Measurements from ENCODE around the gene UMPS. TPM values are rescaled to one million over a fixed set of nuclear protein-coding genes. Genes with fewer than 3 reads are reported as not detected.
"Not testable (repeated sequence)": the region's sequence is repeated elsewhere in the genome, so short reads cannot be mapped to it uniquely, and the experiment has no call there.

UMPS gene
- total and polyA plus RNA-seq, 2 donors (not counting 1 experiment from before 2014, with no cell fraction given), result 6.6 to 21.4 TPM

- Mint-ChIP-seq H3K9me3 (ENCODE audit: insufficient read depth) (no peaks in the 10 kb centered on the region), H3K4me1 (no peaks in the 10 kb centered on the region), H3K27me3 (peaks cover 12% of the 10 kb centered on the region), H3K27ac (no peak overlapping the region), H3K4me3 (no peak overlapping the region)
- ChIA-PET CTCF (interaction anchor here (1.6 to 2.2 kb wide), 2 partner anchors 27 to 114 kb away, joined by 5 to 7 read pairs; no protein-coding TSS in a partner anchor), POLR2A (no interaction called here)
- Histone ChIP-seq H4K20me1 (ENCODE audit: control insufficient read depth, insufficient read depth, low read length, poor library complexity, severe bottlenecking) (no peaks in the 10 kb centered on the region), H3K4me2 (replicated peaks; ENCODE audit: low read depth, low read length, poor library complexity, severe bottlenecking) (no peak overlapping the region), H3K4me1 (ENCODE audit: control insufficient read depth in 2 of 2, insufficient read depth in 2 of 2, low read length in 2 of 2) (no peaks in the 10 kb centered on the region), H3K27ac (ENCODE audit: low read length in 2 of 2) (no peak overlapping the region), H3K27me3 (replicated peaks in 1 of 4; ENCODE audit: control extremely low read depth in 1 of 4, control insufficient read depth in 3 of 4, insufficient read depth in 4 of 4, low read length in 3 of 4) (peaks cover 0 to 3% (median 0%) of the 10 kb centered on the region in 4 experiments), H3K4me3 (ENCODE audit: control extremely low read depth in 1 of 5, extremely low read depth in 1 of 5, insufficient read depth in 1 of 5, low read depth in 2 of 5, low read length in 4 of 5) (no peak overlapping the region), H3K79me2 (ENCODE audit: control insufficient read depth, insufficient read depth, low read length) (no peaks in the 10 kb centered on the region), H3K9ac (ENCODE audit: low read length) (no peak overlapping the region), H3K36me3 (replicated peaks in 1 of 2; ENCODE audit: control extremely low read depth in 1 of 2, control insufficient read depth in 1 of 2, extremely low read depth in 1 of 2, insufficient read depth in 2 of 2, low read length in 1 of 2) (no peaks in the 10 kb centered on the region), H2AFZ (ENCODE audit: insufficient read depth, low read depth, low read length, poor library complexity, severe bottlenecking) (no peak overlapping the region), H3K9me3 (ENCODE audit: control extremely low read depth in 1 of 3, control insufficient read depth in 2 of 3, insufficient read depth in 1 of 3, low read length in 2 of 3) (no peaks in the 10 kb centered on the region)
- intact Hi-C loops (cut with micrococcal nuclease), result no loop called here
- no peak for DNase-seq
- ATAC-seq (ENCODE audit: low read depth), result no peak
- TF ChIP-seq, protein P1, sequence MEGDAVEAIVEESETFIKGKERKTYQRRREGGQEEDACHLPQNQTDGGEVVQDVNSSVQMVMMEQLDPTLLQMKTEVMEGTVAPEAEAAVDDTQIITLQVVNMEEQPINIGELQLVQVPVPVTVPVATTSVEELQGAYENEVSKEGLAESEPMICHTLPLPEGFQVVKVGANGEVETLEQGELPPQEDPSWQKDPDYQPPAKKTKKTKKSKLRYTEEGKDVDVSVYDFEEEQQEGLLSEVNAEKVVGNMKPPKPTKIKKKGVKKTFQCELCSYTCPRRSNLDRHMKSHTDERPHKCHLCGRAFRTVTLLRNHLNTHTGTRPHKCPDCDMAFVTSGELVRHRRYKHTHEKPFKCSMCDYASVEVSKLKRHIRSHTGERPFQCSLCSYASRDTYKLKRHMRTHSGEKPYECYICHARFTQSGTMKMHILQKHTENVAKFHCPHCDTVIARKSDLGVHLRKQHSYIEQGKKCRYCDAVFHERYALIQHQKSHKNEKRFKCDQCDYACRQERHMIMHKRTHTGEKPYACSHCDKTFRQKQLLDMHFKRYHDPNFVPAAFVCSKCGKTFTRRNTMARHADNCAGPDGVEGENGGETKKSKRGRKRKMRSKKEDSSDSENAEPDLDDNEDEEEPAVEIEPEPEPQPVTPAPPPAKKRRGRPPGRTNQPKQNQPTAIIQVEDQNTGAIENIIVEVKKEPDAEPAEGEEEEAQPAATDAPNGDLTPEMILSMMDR (IDR thresholded peaks at IDR 0.05), result no peak
- 100% methylated on average over 2 of the region's 3 CpGs for WGBS (ENCODE audit: insufficient coverage)
These were observed 57.4 kb downstream of the UMPS start for GRCh38 chr3:124787476-124788195.

DNA sequence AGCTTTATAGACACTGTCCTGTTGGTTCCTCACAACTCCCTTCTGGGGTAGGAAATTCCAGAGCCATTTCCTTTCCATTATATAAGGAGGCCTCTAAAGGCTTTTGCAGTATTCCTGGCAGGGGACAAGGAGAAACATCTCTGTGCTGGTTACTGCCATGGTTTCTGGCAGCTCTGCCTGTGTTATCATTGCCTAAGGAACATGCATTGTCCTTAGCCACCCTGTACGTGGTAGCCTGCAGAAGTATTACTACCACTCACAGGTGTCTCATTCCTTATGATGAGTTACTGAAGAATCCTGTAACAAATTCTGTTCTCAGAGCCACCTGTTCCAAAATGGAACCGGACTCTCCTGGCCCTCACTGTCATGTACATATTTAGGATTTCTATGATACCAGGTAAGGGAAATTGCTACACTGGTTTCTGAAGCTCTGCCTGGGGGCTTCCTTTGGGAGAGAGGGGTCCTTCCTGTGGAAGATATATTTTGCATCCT is 58.0 kb downstream of the UMPS start:
- Mint-ChIP-seq H3K4me3 (no peak overlapping the region), H3K27ac (no peak overlapping the region), H3K9me3 (ENCODE audit: insufficient read depth) (no peaks in the 10 kb centered on the region), H3K4me1 (no peaks in the 10 kb centered on the region), H3K27me3 (peaks cover 12% of the 10 kb centered on the region)
- intact Hi-C loops (cut with micrococcal nuclease), result no loop called here
- H3K27me3 ChIP-seq (replicated peaks in 1 of 4; ENCODE audit: control extremely low read depth in 1 of 4, control insufficient read depth in 3 of 4, insufficient read depth in 4 of 4, low read length in 3 of 4), result peaks cover 0 to 3% (median 0%) of the 10 kb centered on the region in 4 experiments
- H3K9ac ChIP-seq (ENCODE audit: low read length), result no peak overlapping the region
- no peaks in the 10 kb centered on the region for H3K4me1 ChIP-seq (ENCODE audit: control insufficient read depth in 2 of 2, insufficient read depth in 2 of 2, low read length in 2 of 2)
- no peak overlapping the region for H3K27ac ChIP-seq (ENCODE audit: low read length in 2 of 2)
- H3K4me3 ChIP-seq (ENCODE audit: control extremely low read depth in 1 of 5, extremely low read depth in 1 of 5, insufficient read depth in 1 of 5, low read depth in 2 of 5, low read length in 4 of 5), result no peak overlapping the region
- no peaks in the 10 kb centered on the region for H3K9me3 ChIP-seq (ENCODE audit: control extremely low read depth in 1 of 3, control insufficient read depth in 2 of 3, insufficient read depth in 1 of 3, low read length in 2 of 3)
- no peaks in the 10 kb centered on the region for H3K36me3 ChIP-seq (replicated peaks in 1 of 2; ENCODE audit: control extremely low read depth in 1 of 2, control insufficient read depth in 1 of 2, extremely low read depth in 1 of 2, insufficient read depth in 2 of 2, low read length in 1 of 2)
- H2AFZ ChIP-seq (ENCODE audit: insufficient read depth, low read depth, low read length, poor library complexity, severe bottlenecking), result no peak overlapping the region
- 100% methylated on average over 1 of the region's 2 CpGs for WGBS (ENCODE audit: insufficient coverage)
- H3K4me2 ChIP-seq (replicated peaks; ENCODE audit: low read depth, low read length, poor library complexity, severe bottlenecking), result no peak overlapping the region
- no peak for DNase-seq
- no peak for TF ChIP-seq EZH2 (IDR thresholded peaks at IDR 0.05; ENCODE audit: borderline replicate concordance, insufficient read depth, low read depth, low read length, poor library complexity, severe bottlenecking)
- TF ChIP-seq, protein P1 (IDR thresholded peaks at IDR 0.05), result no peak
- ChIA-PET CTCF (interaction anchor here (2.2 kb wide), 1 partner anchor 27 kb away, joined by 5 read pairs; no protein-coding TSS in a partner anchor), POLR2A (no interaction called here)
- no peak for ATAC-seq (ENCODE audit: low read depth)
- no peaks in the 10 kb centered on the region for H3K79me2 ChIP-seq (ENCODE audit: control insufficient read depth, insufficient read depth, low read length)
- no peaks in the 10 kb centered on the region for H4K20me1 ChIP-seq (ENCODE audit: control insufficient read depth, insufficient read depth, low read length, poor library complexity, severe bottlenecking)

DNA sequence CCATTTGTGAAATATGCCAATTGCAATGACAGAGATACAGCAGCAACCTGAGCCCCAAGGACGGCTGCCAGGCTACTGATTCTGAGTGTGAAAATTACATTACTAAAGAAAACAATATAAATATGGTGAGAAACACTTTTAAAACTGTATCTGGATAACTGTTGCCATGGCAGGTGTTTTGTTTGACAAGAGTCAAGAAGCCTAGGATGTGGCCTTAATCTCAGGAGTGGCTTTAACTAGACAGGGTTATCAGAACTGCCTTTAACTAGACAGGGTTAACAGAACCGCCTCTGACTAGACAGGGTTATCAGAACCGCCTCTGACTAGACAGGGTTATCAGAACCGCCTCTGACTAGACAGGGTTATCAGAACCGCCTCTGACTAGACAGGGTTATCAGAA is 58.9 kb downstream of the UMPS start:
- peaks cover 12% of the 10 kb centered on the region for H3K27me3 Mint-ChIP-seq
- H2AFZ ChIP-seq (ENCODE audit: insufficient read depth, low read depth, low read length, poor library complexity, severe bottlenecking); POLR2A ChIA-PET; H3K27ac Mint-ChIP-seq; ATAC-seq (ENCODE audit: low read depth); H3K4me1 ChIP-seq (ENCODE audit: control insufficient read depth in 2 of 2, insufficient read depth in 2 of 2, low read length in 2 of 2); H3K4me3 ChIP-seq (ENCODE audit: control extremely low read depth in 1 of 5, extremely low read depth in 1 of 5, insufficient read depth in 1 of 5, low read depth in 2 of 5, low read length in 4 of 5); H3K9me3 ChIP-seq (ENCODE audit: control extremely low read depth in 1 of 3, control insufficient read depth in 2 of 3, insufficient read depth in 1 of 3, low read length in 2 of 3); H3K27me3 ChIP-seq (replicated peaks in 1 of 4; ENCODE audit: control extremely low read depth in 1 of 4, control insufficient read depth in 3 of 4, insufficient read depth in 4 of 4, low read length in 3 of 4); H3K4me1 Mint-ChIP-seq; DNase-seq; H3K9ac ChIP-seq (ENCODE audit: low read length); intact Hi-C loops (cut with micrococcal nuclease); H3K4me2 ChIP-seq (replicated peaks; ENCODE audit: low read depth, low read length, poor library complexity, severe bottlenecking); H3K36me3 ChIP-seq (replicated peaks in 1 of 2; ENCODE audit: control extremely low read depth in 1 of 2, control insufficient read depth in 1 of 2, extremely low read depth in 1 of 2, insufficient read depth in 2 of 2, low read length in 1 of 2); H3K79me2 ChIP-seq (ENCODE audit: control insufficient read depth, insufficient read depth, low read length); CTCF ChIA-PET; H3K4me3 Mint-ChIP-seq; H3K9me3 Mint-ChIP-seq (ENCODE audit: insufficient read depth); H4K20me1 ChIP-seq (ENCODE audit: control insufficient read depth, insufficient read depth, low read length, poor library complexity, severe bottlenecking); H3K27ac ChIP-seq (ENCODE audit: low read length in 2 of 2): not testable (repeated sequence)
- no CpG with 5 or more reads among the region's 5 CpGs for WGBS (ENCODE audit: insufficient coverage)
